ENCODE results near the gene OPCML.

- TF ChIP-seq, protein P1, sequence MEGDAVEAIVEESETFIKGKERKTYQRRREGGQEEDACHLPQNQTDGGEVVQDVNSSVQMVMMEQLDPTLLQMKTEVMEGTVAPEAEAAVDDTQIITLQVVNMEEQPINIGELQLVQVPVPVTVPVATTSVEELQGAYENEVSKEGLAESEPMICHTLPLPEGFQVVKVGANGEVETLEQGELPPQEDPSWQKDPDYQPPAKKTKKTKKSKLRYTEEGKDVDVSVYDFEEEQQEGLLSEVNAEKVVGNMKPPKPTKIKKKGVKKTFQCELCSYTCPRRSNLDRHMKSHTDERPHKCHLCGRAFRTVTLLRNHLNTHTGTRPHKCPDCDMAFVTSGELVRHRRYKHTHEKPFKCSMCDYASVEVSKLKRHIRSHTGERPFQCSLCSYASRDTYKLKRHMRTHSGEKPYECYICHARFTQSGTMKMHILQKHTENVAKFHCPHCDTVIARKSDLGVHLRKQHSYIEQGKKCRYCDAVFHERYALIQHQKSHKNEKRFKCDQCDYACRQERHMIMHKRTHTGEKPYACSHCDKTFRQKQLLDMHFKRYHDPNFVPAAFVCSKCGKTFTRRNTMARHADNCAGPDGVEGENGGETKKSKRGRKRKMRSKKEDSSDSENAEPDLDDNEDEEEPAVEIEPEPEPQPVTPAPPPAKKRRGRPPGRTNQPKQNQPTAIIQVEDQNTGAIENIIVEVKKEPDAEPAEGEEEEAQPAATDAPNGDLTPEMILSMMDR (IDR thresholded peaks at IDR 0.05; ENCODE audit: low read length) = no peak
- no peak for TF ChIP-seq EZH2 (optimal IDR thresholded peaks at IDR 0.05; ENCODE audit: low read depth, low read length)
Observed at GRCh38 chr11:132561937-132562336, 970.4 kb downstream of the OPCML start.
